ENCODE results near the gene ZMAT5.
A peak's percentile ranks its signal among the peaks of the same experiment; 100 is the strongest.

Gene ZMAT5

GRCh38 chr22:29751669-29752068, 15.1 kb downstream of the ZMAT5 start:
- no peak for DNase-seq

DNA sequence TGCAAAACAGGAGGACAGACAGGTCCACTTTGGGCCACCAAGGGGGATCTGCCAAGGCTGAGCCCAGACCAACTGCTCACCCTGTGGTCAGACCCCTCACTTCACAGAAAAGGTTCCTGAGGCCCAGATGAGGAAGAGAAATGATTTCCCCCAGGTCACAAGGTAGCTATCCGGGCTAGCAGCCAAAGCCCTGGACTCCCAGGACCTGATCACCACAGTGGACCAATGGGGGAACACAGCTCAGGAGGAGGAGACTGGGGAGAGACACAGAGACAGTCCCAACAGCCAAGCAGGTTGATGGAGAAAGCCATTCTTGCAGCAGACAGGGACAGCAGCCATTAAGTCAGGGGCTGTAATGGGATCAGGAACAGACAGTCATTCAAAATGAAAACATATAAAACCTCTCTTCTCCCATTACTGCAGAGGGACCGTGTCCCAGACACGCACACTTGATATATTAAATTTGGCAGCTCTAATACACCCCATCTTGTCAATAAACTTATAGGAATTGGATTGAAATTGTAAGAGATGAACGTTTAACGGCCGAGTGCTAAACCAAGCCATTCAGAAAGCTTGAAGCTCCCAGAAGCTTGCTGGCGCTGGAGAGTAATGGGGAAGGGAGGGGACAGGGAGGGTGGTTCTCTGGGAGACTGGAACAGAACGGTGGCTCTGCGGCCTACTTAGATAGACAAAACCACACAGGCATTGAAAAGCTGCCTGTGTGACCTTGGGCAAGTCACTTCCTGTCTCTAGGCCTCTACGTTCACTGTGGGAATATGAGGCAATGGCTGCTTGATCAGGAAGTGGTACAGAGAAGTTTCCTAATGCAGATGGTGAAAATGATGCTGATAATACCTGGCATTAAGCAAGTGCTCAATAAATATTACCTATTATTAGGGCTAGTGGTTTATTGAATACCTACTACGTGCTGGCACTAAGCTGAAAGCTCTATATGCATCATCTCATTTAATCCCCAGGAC, 16.0 kb downstream of the ZMAT5 start:
- no peak for DNase-seq

DNA sequence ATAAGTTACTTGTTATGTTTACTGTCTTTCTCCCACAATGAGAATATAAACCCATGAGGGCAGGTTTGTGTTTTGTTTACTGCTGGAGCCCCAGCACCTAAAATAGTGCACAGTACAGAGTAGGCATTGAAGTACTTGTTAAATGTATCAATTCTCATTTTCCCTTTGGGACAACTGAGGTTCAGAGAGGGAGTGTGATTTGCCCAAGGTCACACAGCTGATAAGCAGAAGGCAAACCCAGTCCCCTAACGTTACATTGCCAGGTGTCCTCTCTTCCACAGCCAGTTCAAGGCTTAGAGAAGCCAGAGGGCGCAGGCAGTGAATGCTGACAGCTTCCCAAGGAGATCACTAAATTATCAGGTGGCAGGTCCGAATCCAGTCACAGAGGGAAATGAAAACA, 16.8 kb downstream of the ZMAT5 start:
- DNase-seq = no peak

GRCh38 chr22:29748248-29748893, 18.4 kb downstream of the ZMAT5 start:
- no peak for DNase-seq

DNA sequence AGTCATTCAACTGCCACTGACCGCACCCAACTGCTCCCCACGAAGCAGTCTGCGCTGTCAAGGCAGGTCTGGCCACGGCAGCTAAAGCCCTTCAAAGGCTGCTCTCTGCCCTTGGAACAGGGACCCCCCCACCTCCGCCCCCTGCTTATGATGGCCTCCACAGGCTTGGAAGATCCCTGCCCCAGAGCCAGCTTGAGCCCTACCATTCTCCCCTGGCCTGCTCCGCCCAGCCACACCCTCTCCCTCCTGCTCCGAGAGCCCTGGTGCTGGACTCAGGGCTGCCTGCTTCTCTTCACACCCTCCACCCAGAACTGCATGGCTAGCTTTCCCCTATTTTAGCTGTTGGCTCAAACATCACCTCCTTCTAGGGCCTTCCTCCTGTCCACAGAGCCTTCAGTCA, 19.0 kb downstream of the ZMAT5 start:
- DNase-seq = no peak

GRCh38 chr22:29744902-29745301, 21.9 kb downstream of the ZMAT5 start:
- DNase-seq = peak; percentile 84

DNA sequence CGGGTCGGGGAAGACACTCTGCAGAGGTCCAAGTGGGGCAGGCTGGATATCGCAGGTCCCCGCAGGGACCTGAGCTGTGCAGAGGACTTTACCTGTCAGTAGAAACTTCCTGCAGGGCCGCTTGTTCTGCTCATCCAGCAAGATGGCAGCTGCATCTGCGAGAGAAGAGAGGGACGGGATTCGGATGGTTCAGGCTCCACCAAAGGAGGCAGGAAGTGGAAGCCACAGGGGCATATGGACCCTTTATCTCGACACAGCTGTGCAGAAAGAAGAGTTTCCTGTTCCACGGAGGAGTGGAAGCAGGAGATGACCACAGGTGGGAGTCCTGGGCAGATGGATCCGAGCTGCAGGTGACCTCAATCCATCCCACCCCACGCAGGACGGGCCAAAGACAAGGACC, 24.5 kb downstream of the ZMAT5 start:
- no peak for DNase-seq

DNA sequence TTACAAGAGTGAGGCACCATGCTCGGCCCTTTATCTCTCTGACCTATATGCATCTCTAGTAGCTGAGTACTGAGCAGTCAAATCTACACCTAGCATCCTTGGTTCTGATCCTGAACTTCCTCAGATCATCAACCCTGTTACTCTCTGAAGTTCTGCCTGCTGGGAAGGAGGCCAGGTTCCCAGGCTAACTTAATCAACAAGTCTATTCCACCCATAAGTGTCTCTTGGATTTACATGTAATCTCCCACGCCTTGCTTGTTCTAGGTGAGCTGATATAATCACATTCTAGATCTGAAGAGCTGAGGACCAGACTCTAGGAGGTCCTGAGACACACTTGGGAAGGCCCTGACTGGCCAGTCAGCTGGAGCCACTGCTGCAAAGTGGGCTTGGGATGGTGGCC, 24.9 kb downstream of the ZMAT5 start:
- no peak for DNase-seq

GRCh38 chr22:29740216-29740615, 26.6 kb downstream of the ZMAT5 start:
- no peak for DNase-seq

- no peak for DNase-seq
Measured at GRCh38 chr22:29739346-29739875, 27.4 kb downstream of the ZMAT5 start.

- no peak for DNase-seq
Measured at GRCh38 chr22:29738118-29738815, 28.5 kb downstream of the ZMAT5 start.

- DNase-seq = no peak
Measured at GRCh38 chr22:29737251-29738117, 29.3 kb downstream of the ZMAT5 start.

- no peak for DNase-seq
Measured at GRCh38 chr22:29735416-29735815, 31.4 kb downstream of the ZMAT5 start.

DNA sequence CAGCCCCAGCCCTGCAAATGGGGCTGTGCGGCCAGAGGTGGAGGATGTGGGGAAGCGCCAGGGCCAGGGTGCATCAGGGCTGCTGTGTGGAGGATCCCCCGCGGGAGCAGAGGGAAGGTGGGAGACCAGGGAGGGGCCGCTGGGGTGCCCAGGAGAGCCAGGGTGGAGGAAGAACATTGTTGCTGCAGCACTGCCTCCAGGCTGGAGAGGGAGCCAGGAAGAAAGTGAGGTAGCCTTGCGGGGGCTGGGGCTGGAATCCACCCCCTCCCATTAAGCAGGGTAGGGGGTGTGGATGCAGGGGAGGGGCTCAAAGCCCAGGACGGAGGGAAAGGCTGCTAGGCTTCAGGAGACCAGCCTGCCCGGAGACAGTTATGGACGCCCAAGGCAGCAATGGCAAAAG, 32.0 kb downstream of the ZMAT5 start:
- DNase-seq = no peak

GRCh38 chr22:29734406-29734805, 32.4 kb downstream of the ZMAT5 start:
- no peak for DNase-seq

DNA sequence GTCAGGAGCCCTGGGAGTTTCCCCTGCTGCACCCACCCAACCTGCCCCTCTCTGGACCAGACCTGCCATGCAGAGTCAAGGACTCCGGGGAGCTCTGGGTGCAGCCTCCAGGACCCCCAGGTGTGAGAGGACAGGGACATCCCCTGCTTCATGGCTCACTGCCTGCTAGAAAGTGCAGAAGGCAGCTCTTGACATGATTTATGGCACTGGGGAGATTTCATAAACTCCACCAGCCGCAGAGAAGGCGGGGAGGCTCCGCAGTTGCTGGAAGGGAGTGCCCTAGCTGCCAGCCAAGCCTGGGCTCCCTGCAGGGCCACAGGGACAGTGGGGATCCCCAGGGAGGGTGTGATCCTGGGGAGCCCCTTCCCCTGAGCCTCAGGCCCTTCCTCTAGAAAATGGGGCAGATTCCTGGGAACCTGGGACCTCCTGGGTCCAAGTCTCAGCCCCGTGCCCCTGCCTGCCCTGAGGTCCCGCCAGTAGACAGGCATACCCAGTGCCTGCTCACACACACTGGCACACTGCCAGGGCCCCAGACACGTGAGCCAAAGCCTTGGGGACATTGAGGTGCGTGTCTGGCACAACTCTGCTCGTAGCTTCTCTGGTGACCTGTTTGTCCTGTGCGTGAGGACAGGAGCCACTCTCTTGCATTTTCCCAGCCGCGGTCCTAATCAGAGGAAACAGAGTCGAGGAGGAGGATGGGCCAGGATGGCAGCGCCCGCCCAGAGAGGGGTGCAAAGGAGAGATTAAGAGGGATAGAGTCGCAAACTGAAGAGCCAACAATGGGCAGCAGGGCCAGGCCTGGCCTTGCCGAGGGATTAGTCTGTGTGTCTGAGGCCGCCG, 33.2 kb downstream of the ZMAT5 start:
- DNase-seq = no peak

DNA sequence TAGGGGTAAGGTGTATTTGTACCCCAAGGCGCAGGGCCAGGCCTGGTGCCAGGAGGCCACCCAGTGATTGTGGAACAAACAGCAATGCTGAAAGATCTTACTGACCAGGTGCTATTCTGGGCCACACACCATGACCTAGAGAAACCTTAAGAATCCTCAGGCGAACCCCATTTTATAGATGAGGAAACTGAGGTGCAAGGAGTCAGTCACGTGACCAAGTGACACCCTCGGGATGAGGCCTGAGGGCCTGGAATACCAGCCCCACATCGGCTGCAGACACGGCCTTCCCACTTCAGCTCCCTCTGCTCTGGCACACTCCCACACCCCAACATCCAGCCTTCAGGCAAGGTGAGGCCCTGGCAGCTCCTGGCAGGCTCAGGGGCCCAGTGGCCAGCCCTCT, 33.9 kb downstream of the ZMAT5 start:
- DNase-seq = no peak

GRCh38 chr22:29731058-29731850, 35.6 kb downstream of the ZMAT5 start:
- DNase-seq = no peak

DNA sequence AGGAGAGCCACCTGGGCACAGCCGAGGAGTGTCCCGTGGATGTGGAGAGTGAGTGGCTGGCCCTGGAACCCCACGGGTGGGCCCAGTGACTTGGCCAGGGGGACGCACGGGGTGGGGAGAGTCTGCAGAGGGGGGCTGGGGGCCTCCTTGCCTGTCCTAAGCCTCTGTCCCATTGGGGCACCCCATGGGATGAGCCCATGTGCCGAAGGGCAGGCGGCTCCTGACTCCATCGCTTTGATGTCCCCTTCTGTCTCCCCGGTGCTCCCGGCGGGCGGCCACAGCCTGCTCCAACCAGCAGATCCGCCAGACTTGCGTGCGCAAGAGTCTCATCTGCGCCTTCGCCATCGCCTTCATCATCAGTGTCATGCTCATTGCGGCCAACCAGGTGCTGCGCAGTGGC, 37.6 kb downstream of the ZMAT5 start:
- no peak for DNase-seq

DNA sequence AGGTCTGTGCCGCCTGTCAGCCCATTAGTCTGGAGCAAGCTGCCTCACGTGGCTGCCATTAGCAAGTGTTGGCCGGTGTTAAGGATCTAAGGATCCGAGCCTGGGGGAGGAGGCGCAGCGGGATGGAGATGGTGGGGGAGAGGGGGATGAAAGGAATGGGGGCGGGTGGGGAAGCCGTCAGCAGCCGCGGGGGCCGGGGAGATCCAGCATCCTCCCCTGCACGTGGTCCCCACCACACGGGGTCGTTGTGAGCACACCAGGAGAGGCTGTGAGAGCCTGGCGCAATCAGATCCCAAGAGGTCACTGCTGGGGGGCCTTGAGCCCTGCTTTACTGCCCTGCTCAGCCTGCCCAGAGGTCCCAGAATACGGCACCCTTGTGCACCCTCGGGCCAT, 39.7 kb downstream of the ZMAT5 start:
- DNase-seq = peak; percentile 73

Measured in eye (tissue), 1 donor.